Liver (tissue), 9 donors: ENCODE data around the gene CCL21. TPM values are rescaled to one million over a fixed set of nuclear protein-coding genes. Genes with fewer than 3 reads are reported as not detected.

Source experiments
- DNase-seq: peaks from one replicate; pipeline ENCODE4 v3.0.0-alpha.2; 2017; ENCODE audit warnings: low spot score
- H3K27ac ChIP-seq, 2 donors: one replicate each; pipeline ENCODE4 v1.7.0; 2013; ENCODE audit warnings: inconsistent platforms in 2 of 2, low read length in 2 of 2, control low read depth in 1 of 2, low read depth in 1 of 2, mild to moderate bottlenecking in 1 of 2
- H3K27me3 ChIP-seq, 4 donors: one replicate each; pipeline versions ENCODE4 v1.6.1 to v1.7.0; 2013; ENCODE audit warnings: low read length in 3 of 4, inconsistent platforms in 1 of 4, mild to moderate bottlenecking in 1 of 4, moderate library complexity in 1 of 4; ENCODE audit not compliant: control insufficient read depth in 4 of 4, insufficient read depth in 4 of 4
- H3K36me3 ChIP-seq, 4 donors: one replicate each; pipeline versions ENCODE4 v1.6.1 to v1.7.0; 2013; ENCODE audit warnings: low read length in 3 of 4, mild to moderate bottlenecking in 3 of 4, low read depth in 1 of 4, moderate library complexity in 1 of 4; ENCODE audit not compliant: control insufficient read depth in 4 of 4, insufficient read depth in 3 of 4
- H3K4me1 ChIP-seq, 4 donors: one replicate each; pipeline versions ENCODE4 v1.6.1 to v1.7.0; 2013; ENCODE audit warnings: low read length in 3 of 4, mild to moderate bottlenecking in 3 of 4, moderate library complexity in 1 of 4; ENCODE audit not compliant: control insufficient read depth in 4 of 4, insufficient read depth in 4 of 4
- H3K4me3 ChIP-seq, 3 donors: one replicate each; pipeline versions ENCODE4 v1.6.1 to v1.7.0; 2013; ENCODE audit warnings: low read length in 3 of 3, control low read depth in 1 of 3, low read depth in 1 of 3, mild to moderate bottlenecking in 1 of 3
- H3K9ac ChIP-seq, 2 donors: one replicate each; pipeline ENCODE4 v1.7.0; 2013; ENCODE audit warnings: low read length in 2 of 2, mild to moderate bottlenecking in 2 of 2, moderate library complexity in 2 of 2, control low read depth in 1 of 2, low read depth in 1 of 2
- H3K9me3 ChIP-seq, 4 donors: one replicate each; pipeline versions ENCODE4 v1.6.1 to v1.7.0; 2013; ENCODE audit warnings: low read length in 3 of 4; ENCODE audit not compliant: control insufficient read depth in 4 of 4
- ATF3 ChIP-seq: IDR thresholded peaks from 2 replicates; pipeline ENCODE4 v1.6.1; 2016; ENCODE audit warnings: antibody characterized with exemption
- EGR1 ChIP-seq, 2 donors: IDR thresholded peaks; 2 replicates each; pipeline ENCODE4 v1.6.1; 2016 to 2018; ENCODE audit warnings: antibody characterized with exemption in 2 of 2, low read depth in 2 of 2
- FOXA1 ChIP-seq: IDR thresholded peaks from 2 replicates; pipeline ENCODE4 v1.6.1; 2016; ENCODE audit warnings: antibody characterized with exemption
- FOXA2 ChIP-seq: IDR thresholded peaks from 2 replicates; pipeline ENCODE4 v1.6.1; 2016; ENCODE audit warnings: antibody characterized with exemption
- GABPA ChIP-seq, 2 donors: IDR thresholded peaks in 1 of 2; conservative IDR thresholded peaks in 1 of 2; 2 replicates each; pipeline ENCODE4 v1.6.1; 2016; ENCODE audit warnings: antibody characterized with exemption in 2 of 2, mild to moderate bottlenecking in 1 of 2, moderate library complexity in 1 of 2
- HNF4A ChIP-seq, 2 donors: conservative IDR thresholded peaks; 2 replicates each; pipeline ENCODE4 v1.6.1; 2016; ENCODE audit warnings: antibody characterized with exemption in 2 of 2, mild to moderate bottlenecking in 2 of 2
- HNF4G ChIP-seq: IDR thresholded peaks from 2 replicates; pipeline ENCODE4 v1.6.1; 2016; ENCODE audit warnings: antibody characterized with exemption
- JUND ChIP-seq, 2 donors: IDR thresholded peaks; 2 replicates each; pipeline ENCODE4 v1.6.1; 2016; ENCODE audit warnings: antibody characterized with exemption in 2 of 2
- MAX ChIP-seq: IDR thresholded peaks from 2 replicates; pipeline ENCODE4 v1.6.1; 2016; ENCODE audit warnings: antibody characterized with exemption
- NR2F2 ChIP-seq: IDR thresholded peaks from 2 replicates; pipeline ENCODE4 v1.6.1; 2016; ENCODE audit warnings: antibody characterized with exemption
- RAD21 ChIP-seq, 2 donors: IDR thresholded peaks; 2 replicates each; pipeline ENCODE4 v1.6.1; 2016; ENCODE audit warnings: antibody characterized with exemption in 2 of 2, mild to moderate bottlenecking in 2 of 2
- RXRA ChIP-seq, 2 donors: IDR thresholded peaks; 2 replicates each; pipeline ENCODE4 v1.6.1; 2017 to 2018; ENCODE audit warnings: antibody characterized with exemption in 2 of 2, mild to moderate bottlenecking in 1 of 2
- SP1 ChIP-seq: IDR thresholded peaks from 2 replicates; pipeline ENCODE4 v1.6.1; 2018; ENCODE audit warnings: antibody characterized with exemption, mild to moderate bottlenecking
- TAF1 ChIP-seq: conservative IDR thresholded peaks from 2 replicates; pipeline ENCODE4 v1.6.1; 2016; ENCODE audit warnings: antibody characterized with exemption, mild to moderate bottlenecking
- YY1 ChIP-seq: IDR thresholded peaks from 2 replicates; pipeline ENCODE4 v1.6.1; 2016; ENCODE audit warnings: antibody characterized with exemption, mild to moderate bottlenecking
- ZBTB33 ChIP-seq: IDR thresholded peaks from 2 replicates; pipeline ENCODE4 v1.6.1; 2016; ENCODE audit warnings: antibody characterized with exemption
- WGBS: extraction: QIAGEN DNeasy Blood & Tissue Kit; methylation state at CpG from one replicate; pipeline ENCODE4 v1.1.7; 2013; 5-methylcytosine and 5-hydroxymethylcytosine counted together
- polyA plus RNA-seq, 2 donors: library from polyadenylated mRNA; stranded (reverse) in 1 of 2; unstranded in 1 of 2; fragments of 200-250 nt in 1 of 2; fragments of >200 nt in 1 of 2; fragmentation: Nextera tagmentation in 1 of 2; extraction: Ambion mirVana in 1 of 2; gene quantifications; one replicate each; pipeline versions ENCODE4 v1.2.1 to v1.2.3, GENCODE V29; 2013 to 2015
- total RNA-seq, 2 donors: library from RNA; depleted of rRNA; stranded (reverse); fragments of >200 nt; gene quantifications; one replicate each; pipeline ENCODE4 v1.2.3, GENCODE V29; 2014
- TF ChIP-seq, protein P1 (sequence below): IDR thresholded peaks from 2 replicates; pipeline ENCODE4 v1.6.1; 2016; ENCODE audit warnings: antibody characterized with exemption, mild to moderate bottlenecking
- TF ChIP-seq, protein P2 (sequence below): fragments of 150-350 bp; IDR thresholded peaks from 2 replicates; pipeline ENCODE4 v1.5.1; 2017; ENCODE audit warnings: improper control_type of control experiment, low read depth, low read length; ENCODE audit not compliant: missing input control
- donor health status: healthy.
- donor health status: healthy.
- donor health status: healthy.
- donor health status: healthy.
- donor health status: healthy.

Gene CCL21
- total and polyA plus RNA-seq, 4 donors = 2.2 to 31.0 (median 10.6) TPM

DNA sequence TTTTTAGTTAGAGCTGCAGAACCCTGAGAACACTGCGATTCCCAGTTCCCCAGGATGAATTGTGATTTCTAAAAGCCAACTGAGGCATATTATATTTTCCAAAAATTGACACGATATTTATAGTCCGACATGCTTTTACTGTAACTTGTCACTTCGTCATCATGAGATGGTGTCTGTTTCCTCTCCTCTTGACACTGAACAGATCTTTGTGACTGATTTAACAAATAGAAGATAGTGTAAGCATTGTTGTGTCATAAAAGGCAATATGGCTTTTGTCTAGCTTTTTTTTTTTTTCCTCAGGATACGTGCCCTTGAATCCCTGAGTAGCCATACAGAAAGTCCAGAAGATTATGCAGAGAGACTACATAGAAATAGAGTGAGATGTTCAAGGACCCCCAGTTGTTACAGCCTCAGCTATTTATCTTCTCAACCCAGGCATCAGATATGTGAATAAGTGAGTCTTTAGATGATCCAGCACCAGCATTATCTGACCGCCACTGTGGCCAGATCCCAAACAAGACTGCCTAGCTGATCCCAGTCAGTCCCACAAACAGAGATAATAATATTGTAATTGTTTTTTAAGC, 27.8 kb upstream of the CCL21 start:
- Histone ChIP-seq H3K36me3 (no peaks in the 10 kb centered on the region), H3K9ac (no peak overlapping the region), H3K9me3 (no peaks in the 10 kb centered on the region), H3K4me1 (no peaks in the 10 kb centered on the region), H3K27me3 (no peaks in the 10 kb centered on the region), H3K4me3 (no peak overlapping the region), H3K27ac (no peak overlapping the region)
- no peak for DNase-seq
- TF ChIP-seq HNF4A (conservative IDR thresholded peaks at IDR 0.05) (no peak), HNF4G (no peak), GABPA (IDR thresholded peaks at IDR 0.05 in 1 of 2, conservative IDR thresholded peaks at IDR 0.05 in 1 of 2) (no peak), SP1 (no peak), TAF1 (no peak), NR2F2 (no peak), ATF3 (no peak), RXRA (IDR thresholded peaks at IDR 0.05) (no peak), EGR1 (IDR thresholded peaks at IDR 0.05; ENCODE audit: low read depth in 2 of 2) (no peak), FOXA1 (no peak), MAX (no peak)
- TF ChIP-seq, protein P1, sequence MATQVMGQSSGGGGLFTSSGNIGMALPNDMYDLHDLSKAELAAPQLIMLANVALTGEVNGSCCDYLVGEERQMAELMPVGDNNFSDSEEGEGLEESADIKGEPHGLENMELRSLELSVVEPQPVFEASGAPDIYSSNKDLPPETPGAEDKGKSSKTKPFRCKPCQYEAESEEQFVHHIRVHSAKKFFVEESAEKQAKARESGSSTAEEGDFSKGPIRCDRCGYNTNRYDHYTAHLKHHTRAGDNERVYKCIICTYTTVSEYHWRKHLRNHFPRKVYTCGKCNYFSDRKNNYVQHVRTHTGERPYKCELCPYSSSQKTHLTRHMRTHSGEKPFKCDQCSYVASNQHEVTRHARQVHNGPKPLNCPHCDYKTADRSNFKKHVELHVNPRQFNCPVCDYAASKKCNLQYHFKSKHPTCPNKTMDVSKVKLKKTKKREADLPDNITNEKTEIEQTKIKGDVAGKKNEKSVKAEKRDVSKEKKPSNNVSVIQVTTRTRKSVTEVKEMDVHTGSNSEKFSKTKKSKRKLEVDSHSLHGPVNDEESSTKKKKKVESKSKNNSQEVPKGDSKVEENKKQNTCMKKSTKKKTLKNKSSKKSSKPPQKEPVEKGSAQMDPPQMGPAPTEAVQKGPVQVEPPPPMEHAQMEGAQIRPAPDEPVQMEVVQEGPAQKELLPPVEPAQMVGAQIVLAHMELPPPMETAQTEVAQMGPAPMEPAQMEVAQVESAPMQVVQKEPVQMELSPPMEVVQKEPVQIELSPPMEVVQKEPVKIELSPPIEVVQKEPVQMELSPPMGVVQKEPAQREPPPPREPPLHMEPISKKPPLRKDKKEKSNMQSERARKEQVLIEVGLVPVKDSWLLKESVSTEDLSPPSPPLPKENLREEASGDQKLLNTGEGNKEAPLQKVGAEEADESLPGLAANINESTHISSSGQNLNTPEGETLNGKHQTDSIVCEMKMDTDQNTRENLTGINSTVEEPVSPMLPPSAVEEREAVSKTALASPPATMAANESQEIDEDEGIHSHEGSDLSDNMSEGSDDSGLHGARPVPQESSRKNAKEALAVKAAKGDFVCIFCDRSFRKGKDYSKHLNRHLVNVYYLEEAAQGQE = no peak
- WGBS = 68% methylated on average over 6 of the region's 6 CpGs

DNA sequence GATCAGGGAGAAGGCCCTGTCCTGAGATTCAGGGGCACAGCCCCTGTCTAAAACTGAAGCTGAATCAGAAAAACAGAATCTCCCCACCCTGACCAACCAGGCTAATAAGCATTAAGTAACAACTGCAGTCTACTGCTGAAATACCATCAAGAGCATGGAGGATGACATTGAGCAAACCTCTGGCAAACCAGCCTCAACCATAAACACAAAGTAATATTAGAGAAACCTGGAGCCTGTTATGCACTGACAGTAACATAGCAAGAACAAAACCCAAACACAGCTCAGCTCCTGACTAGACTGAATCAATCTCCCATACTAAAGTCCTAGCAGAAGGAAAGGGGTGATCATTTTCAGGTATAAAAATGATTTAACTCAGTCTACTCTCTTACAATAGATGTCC, 24.8 kb upstream of the CCL21 start:
- DNase-seq = no peak
- no peaks in the 10 kb centered on the region for H3K27me3 ChIP-seq
- no peaks in the 10 kb centered on the region for H3K9me3 ChIP-seq
- H3K27ac ChIP-seq = no peak overlapping the region
- H3K4me1 ChIP-seq = no peaks in the 10 kb centered on the region
- no peaks in the 10 kb centered on the region for H3K36me3 ChIP-seq
- H3K9ac ChIP-seq = no peak overlapping the region
- no peak overlapping the region for H3K4me3 ChIP-seq
- TF ChIP-seq NR2F2 = no peak
- TF ChIP-seq, protein P1 = no peak
- no peak for TF ChIP-seq FOXA1
- no peak for TF ChIP-seq YY1
- no peak for TF ChIP-seq ATF3
- TF ChIP-seq JUND (IDR thresholded peaks at IDR 0.05) = no peak
- TF ChIP-seq HNF4A (conservative IDR thresholded peaks at IDR 0.05) = no peak
- TF ChIP-seq TAF1 = no peak
- no peak for TF ChIP-seq EGR1 (IDR thresholded peaks at IDR 0.05; ENCODE audit: low read depth in 2 of 2)
- TF ChIP-seq, protein P2, sequence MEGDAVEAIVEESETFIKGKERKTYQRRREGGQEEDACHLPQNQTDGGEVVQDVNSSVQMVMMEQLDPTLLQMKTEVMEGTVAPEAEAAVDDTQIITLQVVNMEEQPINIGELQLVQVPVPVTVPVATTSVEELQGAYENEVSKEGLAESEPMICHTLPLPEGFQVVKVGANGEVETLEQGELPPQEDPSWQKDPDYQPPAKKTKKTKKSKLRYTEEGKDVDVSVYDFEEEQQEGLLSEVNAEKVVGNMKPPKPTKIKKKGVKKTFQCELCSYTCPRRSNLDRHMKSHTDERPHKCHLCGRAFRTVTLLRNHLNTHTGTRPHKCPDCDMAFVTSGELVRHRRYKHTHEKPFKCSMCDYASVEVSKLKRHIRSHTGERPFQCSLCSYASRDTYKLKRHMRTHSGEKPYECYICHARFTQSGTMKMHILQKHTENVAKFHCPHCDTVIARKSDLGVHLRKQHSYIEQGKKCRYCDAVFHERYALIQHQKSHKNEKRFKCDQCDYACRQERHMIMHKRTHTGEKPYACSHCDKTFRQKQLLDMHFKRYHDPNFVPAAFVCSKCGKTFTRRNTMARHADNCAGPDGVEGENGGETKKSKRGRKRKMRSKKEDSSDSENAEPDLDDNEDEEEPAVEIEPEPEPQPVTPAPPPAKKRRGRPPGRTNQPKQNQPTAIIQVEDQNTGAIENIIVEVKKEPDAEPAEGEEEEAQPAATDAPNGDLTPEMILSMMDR = no peak
- TF ChIP-seq ZBTB33 = no peak
- TF ChIP-seq FOXA2 = no peak
- TF ChIP-seq MAX = no peak
- TF ChIP-seq GABPA (IDR thresholded peaks at IDR 0.05 in 1 of 2, conservative IDR thresholded peaks at IDR 0.05 in 1 of 2) = no peak
- TF ChIP-seq SP1 = no peak
- no peak for TF ChIP-seq RAD21 (IDR thresholded peaks at IDR 0.05)
- TF ChIP-seq HNF4G = no peak
- no peak for TF ChIP-seq RXRA (IDR thresholded peaks at IDR 0.05)
